ENCODE results near the gene RPS16.
A peak's percentile ranks its signal among the peaks of the same experiment; 100 is the strongest.

RPS16 gene

DNA sequence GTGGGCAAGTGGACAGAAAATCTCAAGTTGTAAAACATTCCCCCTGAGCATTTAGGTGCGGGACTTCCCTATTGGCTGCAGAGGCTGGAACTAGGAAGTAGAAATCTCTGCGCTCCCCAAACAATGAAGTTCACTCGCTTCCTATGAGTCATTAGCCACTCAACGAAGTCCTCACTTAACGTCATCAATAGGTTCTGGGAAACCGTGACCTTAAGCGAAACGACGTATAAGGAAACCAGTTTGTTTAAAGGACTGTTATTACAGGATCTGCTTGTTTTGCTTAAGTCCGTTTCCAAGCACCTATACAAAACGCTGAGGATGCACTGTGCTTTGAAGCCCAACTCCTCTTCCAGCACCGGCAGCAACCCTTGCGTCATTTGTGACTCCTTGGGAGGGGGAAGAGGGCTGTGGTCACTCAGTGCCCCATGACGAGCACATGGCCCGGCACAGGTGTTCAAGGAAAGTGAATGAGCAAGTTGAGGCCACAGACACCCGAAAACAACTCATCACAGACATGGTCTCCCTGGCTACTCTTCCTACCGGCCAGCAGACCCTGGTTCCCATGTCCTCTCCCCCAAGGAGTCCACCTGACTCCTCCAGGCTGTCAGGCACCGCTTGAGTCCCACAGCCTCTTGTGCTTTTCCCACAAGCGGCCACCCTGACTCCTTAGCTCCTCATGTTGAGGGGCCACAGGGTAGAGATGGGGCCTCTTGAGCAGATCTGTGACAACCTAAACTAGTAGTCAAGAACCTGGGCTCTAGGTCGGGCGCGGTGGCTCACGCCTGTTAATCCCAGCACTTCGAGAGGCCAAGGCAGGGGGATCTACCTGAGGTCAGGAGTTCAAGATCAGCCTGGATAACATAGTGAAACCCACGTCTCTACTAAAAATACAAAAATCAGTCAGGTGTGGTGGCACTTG is 4.8 kb downstream of the RPS16 start:
- Histone ChIP-seq H3K36me3 (ENCODE audit: control insufficient read depth, insufficient read depth, low read length) (peaks cover 39% of the 10 kb centered on the region), H3K9me3 (ENCODE audit: control insufficient read depth, low read length) (no peaks in the 10 kb centered on the region), H3K4me3 (ENCODE audit: extremely low read depth, insufficient read depth, low read length, poor library complexity, severe bottlenecking) (no peak overlapping the region), H3K4me1 (ENCODE audit: control insufficient read depth, insufficient read depth, low read length, poor library complexity, severe bottlenecking) (peaks cover 33% of the 10 kb centered on the region), H3K27ac (ENCODE audit: low read depth, low read length, severe bottlenecking) (peak overlapping the region; percentile 87)
- 83 to 87% methylated on average over 15 to 21 of the region's 25 CpGs for WGBS, 2 experiments (ENCODE audit: insufficient coverage in 2 of 2)

GRCh38 chr19:39428283-39429112 is 7.3 kb downstream of the RPS16 start:
- Histone ChIP-seq H3K9me3 (ENCODE audit: control insufficient read depth, low read length) (no peaks in the 10 kb centered on the region), H3K27ac (ENCODE audit: low read depth, low read length, severe bottlenecking) (peak overlapping the region; percentile 95), H3K36me3 (ENCODE audit: control insufficient read depth, insufficient read depth, low read length) (peaks cover 47% of the 10 kb centered on the region), H3K4me1 (ENCODE audit: control insufficient read depth, insufficient read depth, low read length, poor library complexity, severe bottlenecking) (peaks cover 29% of the 10 kb centered on the region), H3K4me3 (ENCODE audit: extremely low read depth, insufficient read depth, low read length, poor library complexity, severe bottlenecking) (no peak overlapping the region)
- 24 to 34% methylated on average over 15 to 23 of the region's 23 CpGs for WGBS, 2 experiments (ENCODE audit: insufficient coverage in 2 of 2)

DNA sequence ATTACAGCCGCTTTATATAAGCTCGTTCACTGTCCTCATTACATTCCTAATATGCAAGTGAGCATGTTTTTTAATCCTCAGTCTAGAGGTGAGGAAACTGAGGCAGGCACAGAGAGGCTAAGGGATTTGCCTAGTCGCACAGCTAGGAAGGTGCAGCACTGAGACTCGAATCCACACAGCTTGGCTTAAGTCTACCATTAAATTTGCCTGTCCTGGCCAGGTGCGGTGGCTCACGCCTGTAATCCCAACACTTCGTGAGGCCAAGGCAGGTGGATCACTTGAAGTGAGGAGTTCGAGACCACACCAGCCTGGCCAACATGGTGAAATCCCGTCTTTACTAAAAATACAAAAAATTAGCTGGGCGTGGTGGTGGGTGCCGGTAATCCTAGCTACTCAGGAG is 8.0 kb downstream of the RPS16 start:
- Histone ChIP-seq H3K4me3 (ENCODE audit: extremely low read depth, insufficient read depth, low read length, poor library complexity, severe bottlenecking) (no peak overlapping the region), H3K4me1 (ENCODE audit: control insufficient read depth, insufficient read depth, low read length, poor library complexity, severe bottlenecking) (peaks cover 29% of the 10 kb centered on the region), H3K36me3 (ENCODE audit: control insufficient read depth, insufficient read depth, low read length) (peaks cover 47% of the 10 kb centered on the region), H3K27ac (ENCODE audit: low read depth, low read length, severe bottlenecking) (peak overlapping the region; percentile 95), H3K9me3 (ENCODE audit: control insufficient read depth, low read length) (no peaks in the 10 kb centered on the region)
- WGBS, 2 experiments (ENCODE audit: insufficient coverage in 2 of 2): 92 to 93% methylated on average over 10 to 11 of the region's 11 CpGs

DNA sequence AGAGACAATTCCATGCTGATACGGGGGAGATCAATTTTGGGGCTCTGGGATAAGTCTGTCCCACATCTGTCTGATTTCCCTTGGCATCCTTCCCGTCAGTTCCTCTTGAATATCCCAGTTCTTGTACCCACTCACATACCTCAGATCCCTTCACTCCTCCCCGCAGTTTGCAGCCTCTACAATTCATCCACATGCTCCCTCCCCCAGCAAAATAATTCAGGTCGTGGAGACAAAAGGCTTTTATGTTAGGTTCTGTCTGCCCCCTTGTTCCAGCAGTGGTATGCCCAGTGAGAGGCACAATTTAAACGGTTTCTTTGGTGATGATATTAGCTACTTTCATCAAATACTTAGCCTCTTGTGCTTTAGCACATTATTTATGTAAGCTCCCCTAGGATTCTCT is 9.6 kb downstream of the RPS16 start:
- Histone ChIP-seq H3K4me3 (ENCODE audit: extremely low read depth, insufficient read depth, low read length, poor library complexity, severe bottlenecking) (no peak overlapping the region), H3K27ac (ENCODE audit: low read depth, low read length, severe bottlenecking) (peak overlapping the region; percentile 16), H3K36me3 (ENCODE audit: control insufficient read depth, insufficient read depth, low read length) (peaks cover 56% of the 10 kb centered on the region), H3K4me1 (ENCODE audit: control insufficient read depth, insufficient read depth, low read length, poor library complexity, severe bottlenecking) (peaks cover 27% of the 10 kb centered on the region), H3K9me3 (ENCODE audit: control insufficient read depth, low read length) (no peaks in the 10 kb centered on the region)
- 65 to 78% methylated on average over 3 to 4 of the region's 5 CpGs for WGBS, 2 experiments (ENCODE audit: insufficient coverage in 2 of 2)

GRCh38 chr19:39425744-39426143 is 10.0 kb downstream of the RPS16 start:
- Histone ChIP-seq H3K4me3 (ENCODE audit: extremely low read depth, insufficient read depth, low read length, poor library complexity, severe bottlenecking) (no peak overlapping the region), H3K9me3 (ENCODE audit: control insufficient read depth, low read length) (no peaks in the 10 kb centered on the region), H3K36me3 (ENCODE audit: control insufficient read depth, insufficient read depth, low read length) (peaks cover 58% of the 10 kb centered on the region), H3K4me1 (ENCODE audit: control insufficient read depth, insufficient read depth, low read length, poor library complexity, severe bottlenecking) (peaks cover 23% of the 10 kb centered on the region), H3K27ac (ENCODE audit: low read depth, low read length, severe bottlenecking) (no peak overlapping the region)
- WGBS, 2 experiments (ENCODE audit: insufficient coverage in 2 of 2): 93 to 96% methylated on average over 7 of the region's 7 CpGs

GRCh38 chr19:39424934-39425333 is 10.8 kb downstream of the RPS16 start:
- H3K9me3 ChIP-seq (ENCODE audit: control insufficient read depth, low read length): no peaks in the 10 kb centered on the region
- WGBS, 2 experiments (ENCODE audit: insufficient coverage in 2 of 2): 92 to 94% methylated on average over 7 to 16 of the region's 16 CpGs
- H3K4me3 ChIP-seq (ENCODE audit: extremely low read depth, insufficient read depth, low read length, poor library complexity, severe bottlenecking): no peak overlapping the region
- peaks cover 66% of the 10 kb centered on the region for H3K36me3 ChIP-seq (ENCODE audit: control insufficient read depth, insufficient read depth, low read length)
- no peak overlapping the region for H3K27ac ChIP-seq (ENCODE audit: low read depth, low read length, severe bottlenecking)
- peaks cover 17% of the 10 kb centered on the region for H3K4me1 ChIP-seq (ENCODE audit: control insufficient read depth, insufficient read depth, low read length, poor library complexity, severe bottlenecking)

DNA sequence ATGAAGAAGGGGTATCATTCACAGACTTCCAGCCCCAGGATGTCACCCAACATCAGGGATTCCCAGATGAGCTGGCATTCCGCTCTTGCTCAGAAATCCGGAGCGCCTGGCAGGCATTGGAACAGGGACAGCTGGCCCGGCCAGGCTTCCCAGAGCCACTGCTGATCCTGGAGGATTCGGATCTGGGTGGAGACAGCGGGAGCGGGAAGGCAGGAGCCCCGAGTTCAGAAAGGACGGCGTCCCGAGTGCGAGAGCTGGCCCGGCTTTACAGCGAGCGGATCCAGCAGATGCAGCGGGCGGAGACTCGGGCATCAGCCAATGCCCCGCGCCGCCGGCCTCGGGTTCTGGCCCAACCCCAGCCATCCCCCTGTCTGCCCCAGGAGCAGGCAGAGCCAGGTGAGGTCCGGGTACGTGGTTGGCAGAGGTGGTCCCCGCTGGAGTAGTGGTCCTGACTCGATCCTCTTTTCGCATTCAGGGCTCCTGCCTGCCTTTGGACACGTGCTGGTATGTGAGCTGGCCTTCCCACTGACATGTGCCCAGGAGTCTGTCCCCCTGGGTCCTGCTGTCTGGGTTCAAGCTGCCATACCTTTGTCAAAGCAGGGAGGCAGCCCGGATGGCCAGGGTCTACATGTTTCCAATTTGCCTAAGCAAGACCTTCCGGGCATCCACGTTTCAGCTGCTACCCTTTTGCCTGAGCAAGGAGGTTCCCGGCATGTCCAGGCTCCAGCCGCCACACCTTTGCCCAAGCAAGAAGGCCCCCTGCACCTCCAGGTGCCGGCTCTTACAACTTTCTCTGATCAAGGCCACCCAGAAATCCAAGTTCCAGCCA is 12.3 kb downstream of the RPS16 start:
- WGBS, 2 experiments (ENCODE audit: insufficient coverage in 2 of 2): 93 to 96% methylated on average over 28 to 35 of the region's 35 CpGs
- Histone ChIP-seq H3K36me3 (ENCODE audit: control insufficient read depth, insufficient read depth, low read length) (peaks cover 79% of the 10 kb centered on the region), H3K4me1 (ENCODE audit: control insufficient read depth, insufficient read depth, low read length, poor library complexity, severe bottlenecking) (peaks cover 10% of the 10 kb centered on the region), H3K27ac (ENCODE audit: low read depth, low read length, severe bottlenecking) (peak overlapping the region; percentile 49), H3K4me3 (ENCODE audit: extremely low read depth, insufficient read depth, low read length, poor library complexity, severe bottlenecking) (no peak overlapping the region), H3K9me3 (ENCODE audit: control insufficient read depth, low read length) (no peaks in the 10 kb centered on the region)

DNA sequence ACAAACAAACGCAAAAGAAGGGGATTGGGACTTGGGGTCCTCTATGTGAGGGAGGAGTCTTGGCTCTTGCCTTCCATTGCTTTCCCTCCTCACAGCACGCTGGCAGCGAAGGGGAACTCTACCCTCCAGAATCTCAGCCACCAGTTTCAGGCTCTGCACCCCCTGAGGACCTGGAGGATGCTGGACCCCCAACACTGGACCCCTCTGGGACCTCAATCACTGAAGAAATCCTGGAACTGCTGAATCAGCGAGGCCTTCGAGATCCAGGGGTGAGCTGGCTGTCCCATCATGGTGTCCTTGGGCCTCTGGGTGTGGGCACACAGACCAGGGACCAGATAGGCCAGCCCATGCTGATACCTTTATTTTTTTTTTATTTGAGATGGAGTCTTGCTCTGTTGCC is 13.7 kb downstream of the RPS16 start:
- Histone ChIP-seq H3K4me1 (ENCODE audit: control insufficient read depth, insufficient read depth, low read length, poor library complexity, severe bottlenecking) (peaks cover 2% of the 10 kb centered on the region), H3K9me3 (ENCODE audit: control insufficient read depth, low read length) (no peaks in the 10 kb centered on the region), H3K4me3 (ENCODE audit: extremely low read depth, insufficient read depth, low read length, poor library complexity, severe bottlenecking) (no peak overlapping the region), H3K27ac (ENCODE audit: low read depth, low read length, severe bottlenecking) (no peak overlapping the region), H3K36me3 (ENCODE audit: control insufficient read depth, insufficient read depth, low read length) (peaks cover 94% of the 10 kb centered on the region)
- WGBS, 2 experiments (ENCODE audit: insufficient coverage in 2 of 2): 100% methylated on average over 1 to 2 of the region's 5 CpGs

GRCh38 chr19:39420769-39421168 is 15.0 kb downstream of the RPS16 start:
- H3K27ac ChIP-seq (ENCODE audit: low read depth, low read length, severe bottlenecking): no peak overlapping the region
- no peak overlapping the region for H3K4me3 ChIP-seq (ENCODE audit: extremely low read depth, insufficient read depth, low read length, poor library complexity, severe bottlenecking)
- H3K36me3 ChIP-seq (ENCODE audit: control insufficient read depth, insufficient read depth, low read length): peaks cover 98% of the 10 kb centered on the region
- peaks cover 8% of the 10 kb centered on the region for H3K4me1 ChIP-seq (ENCODE audit: control insufficient read depth, insufficient read depth, low read length, poor library complexity, severe bottlenecking)
- WGBS, 2 experiments (ENCODE audit: insufficient coverage in 2 of 2): 93 to 96% methylated on average over 7 to 10 of the region's 15 CpGs
- H3K9me3 ChIP-seq (ENCODE audit: control insufficient read depth, low read length): no peaks in the 10 kb centered on the region

- Histone ChIP-seq H3K9me3 (ENCODE audit: control insufficient read depth, low read length) (no peaks in the 10 kb centered on the region), H3K4me3 (ENCODE audit: extremely low read depth, insufficient read depth, low read length, poor library complexity, severe bottlenecking) (no peak overlapping the region), H3K4me1 (ENCODE audit: control insufficient read depth, insufficient read depth, low read length, poor library complexity, severe bottlenecking) (peaks cover 19% of the 10 kb centered on the region), H3K27ac (ENCODE audit: low read depth, low read length, severe bottlenecking) (no peak overlapping the region), H3K36me3 (ENCODE audit: control insufficient read depth, insufficient read depth, low read length) (peaks cover 94% of the 10 kb centered on the region)
- WGBS, 2 experiments (ENCODE audit: insufficient coverage in 2 of 2): 82 to 100% methylated on average over 1 to 3 of the region's 9 CpGs
Measured at GRCh38 chr19:39419003-39419402, 16.7 kb downstream of the RPS16 start.
